Measurements from ENCODE around the gene HDAC5.
A peak's percentile ranks its signal among the peaks of the same experiment; 100 is the strongest.
"Not testable (repeated sequence)": the region's sequence is repeated elsewhere in the genome, so short reads cannot be mapped to it uniquely, and the experiment has no call there.

The HDAC5 gene

DNA sequence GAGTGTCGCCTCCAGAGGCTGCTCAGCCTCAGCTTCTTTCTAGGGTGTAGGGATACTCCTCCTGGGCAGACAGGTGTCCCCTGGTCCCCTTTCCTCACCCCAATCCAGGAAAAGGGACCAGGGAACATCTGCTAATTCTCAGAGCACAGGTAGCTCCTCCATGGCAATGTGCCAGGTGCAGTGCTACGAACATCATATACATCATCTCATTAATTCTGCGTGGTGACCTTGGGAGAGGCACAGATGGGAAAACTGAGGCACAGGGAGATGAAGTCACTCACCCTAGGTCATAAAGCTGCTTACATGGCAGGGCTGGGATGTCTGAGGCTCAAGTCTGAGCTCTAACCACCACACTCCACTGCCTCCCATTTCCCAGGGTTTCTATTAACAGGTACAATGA, 11.7 kb downstream of the HDAC5 start:
- no peak for DNase-seq (ENCODE audit: low read depth)

GRCh38 chr17:44110823-44111633, 12.4 kb downstream of the HDAC5 start:
- peak; percentile 86 for DNase-seq (ENCODE audit: low read depth)

- DNase-seq (ENCODE audit: low read depth) = no peak
These were observed 13.3 kb downstream of the HDAC5 start for GRCh38 chr17:44110011-44110686.

DNA sequence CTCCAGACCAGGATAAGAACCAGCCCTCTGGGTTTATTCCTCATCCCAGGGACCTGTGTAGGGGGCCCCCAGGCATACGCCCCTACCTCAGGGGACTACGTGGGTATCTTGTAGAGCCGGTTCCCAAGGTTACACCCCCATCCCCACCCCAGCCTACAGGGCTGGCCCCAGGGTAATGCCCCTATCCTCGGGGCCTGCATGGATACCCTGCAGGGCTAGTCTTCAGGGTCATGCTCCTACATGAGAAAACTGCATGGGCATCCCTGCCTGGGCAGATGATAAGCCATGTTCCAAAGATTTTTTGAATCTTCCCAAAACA, 14.2 kb downstream of the HDAC5 start:
- no peak for DNase-seq (ENCODE audit: low read depth)

GRCh38 chr17:44108440-44109311, 14.8 kb downstream of the HDAC5 start:
- DNase-seq (ENCODE audit: low read depth) = peak; percentile 90

DNA sequence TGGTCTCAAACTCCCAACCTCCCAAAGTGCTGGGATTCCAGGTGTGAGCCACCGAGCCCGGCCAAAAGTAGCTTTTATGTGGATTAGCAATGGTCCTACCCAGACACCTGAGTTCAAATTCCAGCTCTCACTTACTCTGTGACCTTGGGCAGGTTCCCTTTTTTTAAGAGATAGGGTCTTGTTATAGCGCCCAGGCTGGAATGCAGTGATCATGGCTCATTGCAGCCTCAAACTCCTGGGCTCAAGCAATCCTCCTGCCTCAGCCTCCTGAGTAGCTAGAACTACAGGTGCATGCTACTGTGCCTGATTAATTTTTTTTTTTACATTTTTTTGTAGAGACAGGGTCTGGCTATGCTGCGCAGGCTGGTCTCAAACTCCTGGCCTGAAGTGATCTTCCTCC, 16.6 kb downstream of the HDAC5 start:
- DNase-seq (ENCODE audit: low read depth) = no peak

GRCh38 chr17:44105941-44106340, 17.5 kb downstream of the HDAC5 start:
- no peak for DNase-seq (ENCODE audit: low read depth)

GRCh38 chr17:44105483-44105882, 18.0 kb downstream of the HDAC5 start:
- no peak for DNase-seq (ENCODE audit: low read depth)

DNA sequence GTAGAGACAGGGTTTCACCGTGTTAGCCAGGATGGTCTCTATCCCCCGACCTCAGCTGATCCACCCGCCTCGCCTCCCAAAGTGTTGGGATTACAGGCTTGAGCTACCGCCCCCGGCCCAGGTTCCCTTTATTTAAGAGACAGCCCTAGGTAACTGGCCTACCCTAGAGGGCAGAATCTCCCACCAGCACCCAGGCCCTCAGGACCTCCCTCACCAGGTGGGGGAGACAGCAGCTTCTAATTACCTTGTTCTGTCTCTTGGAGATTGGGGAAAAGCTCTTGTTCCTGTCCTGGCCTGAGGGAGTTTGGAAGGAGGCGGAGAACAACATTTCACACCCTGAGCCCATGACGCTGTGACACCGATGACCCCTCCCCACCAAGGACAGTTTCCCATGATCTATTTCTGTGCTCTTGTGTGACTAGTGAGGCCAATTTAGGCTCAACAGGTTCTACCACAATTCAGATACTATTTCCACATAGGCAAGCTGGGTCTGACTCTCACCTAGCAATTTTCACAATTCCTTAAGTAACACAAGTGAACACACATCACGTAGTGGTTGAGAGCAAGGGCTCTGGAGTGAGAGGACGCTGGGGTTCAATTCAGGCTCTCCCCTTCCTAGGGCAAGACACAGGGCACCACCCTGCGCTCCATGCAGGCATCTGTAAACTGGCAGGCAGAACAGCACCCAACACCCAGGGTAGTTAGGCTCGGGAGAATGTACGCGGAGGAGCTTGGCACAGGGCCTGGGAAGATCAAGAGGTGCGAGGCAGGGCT, 20.4 kb downstream of the HDAC5 start:
- DNase-seq (ENCODE audit: low read depth) = no peak

DNA sequence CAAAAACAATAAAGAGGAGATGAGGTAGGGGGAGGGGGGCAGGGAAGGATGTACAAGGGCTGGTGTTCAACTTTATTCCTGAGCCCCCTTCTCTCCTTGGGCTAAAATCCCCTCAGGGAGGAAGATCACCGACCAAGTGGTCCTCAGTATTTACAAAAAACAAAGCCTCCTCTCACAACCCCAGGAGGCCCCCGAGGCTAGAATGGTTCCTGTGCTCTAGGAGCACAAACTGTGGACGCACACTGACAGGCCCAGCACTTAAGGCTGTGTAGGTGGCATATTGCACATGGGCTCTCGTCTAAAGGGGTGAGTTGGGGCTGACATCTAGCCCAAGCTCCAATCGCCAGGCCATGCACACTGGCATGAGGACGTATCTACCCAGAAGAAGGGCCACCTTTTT, 21.6 kb downstream of the HDAC5 start:
- not testable (repeated sequence) for DNase-seq (ENCODE audit: low read depth)

GRCh38 chr17:44097110-44097958, 26.1 kb downstream of the HDAC5 start:
- no peak for DNase-seq (ENCODE audit: low read depth)

- DNase-seq (ENCODE audit: low read depth) = peak; percentile 77
These were observed 27.6 kb downstream of the HDAC5 start for GRCh38 chr17:44095647-44096496.

DNA sequence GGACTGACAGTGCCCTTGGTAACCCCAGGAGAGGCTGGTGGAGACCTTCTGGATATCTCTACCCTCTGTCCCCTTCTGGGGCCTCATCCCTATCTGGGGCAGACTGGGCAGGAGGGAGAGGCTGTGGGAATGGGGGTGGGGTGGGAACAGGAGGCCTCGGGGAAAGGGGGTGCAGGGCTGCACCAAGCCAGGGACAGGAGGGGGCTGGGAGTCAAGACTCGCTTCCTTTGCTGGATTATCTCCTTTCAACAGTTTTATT, 28.1 kb downstream of the HDAC5 start:
- no peak for DNase-seq (ENCODE audit: low read depth)

DNA sequence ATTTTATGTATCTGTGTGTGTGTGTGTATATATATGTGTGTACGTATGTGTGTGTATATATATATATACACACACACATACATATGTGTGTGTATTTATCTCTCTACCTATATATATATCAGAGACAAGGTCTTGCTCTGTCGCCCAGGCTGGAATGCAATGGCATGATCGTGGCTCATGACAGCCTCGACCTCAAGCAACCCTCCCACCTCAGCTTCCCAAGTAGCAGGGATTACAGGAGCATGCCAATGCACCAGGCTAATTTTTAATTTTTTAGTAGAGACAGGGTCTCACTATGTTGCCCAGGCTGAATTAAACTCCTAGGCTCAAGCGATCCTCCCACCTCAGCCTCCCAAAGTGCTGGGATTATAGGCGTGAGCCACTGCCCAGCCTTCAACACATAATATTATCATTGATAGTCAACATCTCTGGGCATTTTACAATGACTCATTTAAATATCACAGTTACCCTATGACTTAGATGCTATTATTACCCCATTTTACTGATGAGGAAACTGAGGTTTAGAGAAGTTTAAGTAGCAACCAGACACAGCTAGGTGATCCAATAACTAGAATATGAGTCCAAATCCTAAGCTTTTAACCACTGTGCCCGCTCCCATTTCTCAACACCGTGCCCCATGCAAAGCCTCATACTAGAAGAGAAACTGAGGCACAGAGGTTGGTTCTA, 28.6 kb downstream of the HDAC5 start:
- no peak for DNase-seq (ENCODE audit: low read depth)

DNA sequence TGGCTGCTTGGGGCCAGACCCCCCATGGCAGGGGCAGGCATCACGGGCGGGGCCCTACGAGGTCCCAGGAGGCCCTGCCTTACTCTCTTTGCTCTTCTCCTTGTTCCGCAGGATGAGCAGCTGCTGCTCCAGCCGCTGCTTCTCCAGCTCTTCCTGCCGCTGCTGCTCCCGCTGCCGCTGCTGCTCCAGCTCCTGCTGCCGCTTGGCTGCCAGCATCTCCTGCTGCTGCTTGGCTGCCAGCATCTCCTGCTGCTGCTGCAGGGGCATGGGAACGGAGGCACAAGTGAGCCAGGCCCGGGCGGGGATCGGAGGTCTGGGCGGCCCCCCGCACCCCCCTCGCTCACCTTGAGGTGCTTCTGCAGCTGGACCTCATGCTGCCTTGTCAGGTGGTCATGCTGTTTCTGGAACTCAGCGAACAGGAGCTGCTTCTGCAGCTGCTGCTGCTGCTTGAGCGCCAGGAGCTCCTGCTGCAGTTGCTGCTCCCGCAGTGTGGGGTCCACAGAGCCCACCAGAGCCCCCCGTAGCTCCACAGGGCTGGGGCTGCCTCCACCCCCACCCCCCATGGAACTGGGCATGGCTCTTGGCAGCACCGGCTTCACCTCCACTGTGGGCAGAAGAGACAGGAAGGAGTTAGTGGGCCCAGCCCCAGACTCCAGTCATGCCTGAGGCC, 30.1 kb downstream of the HDAC5 start:
- DNase-seq (ENCODE audit: low read depth) = no peak

DNA sequence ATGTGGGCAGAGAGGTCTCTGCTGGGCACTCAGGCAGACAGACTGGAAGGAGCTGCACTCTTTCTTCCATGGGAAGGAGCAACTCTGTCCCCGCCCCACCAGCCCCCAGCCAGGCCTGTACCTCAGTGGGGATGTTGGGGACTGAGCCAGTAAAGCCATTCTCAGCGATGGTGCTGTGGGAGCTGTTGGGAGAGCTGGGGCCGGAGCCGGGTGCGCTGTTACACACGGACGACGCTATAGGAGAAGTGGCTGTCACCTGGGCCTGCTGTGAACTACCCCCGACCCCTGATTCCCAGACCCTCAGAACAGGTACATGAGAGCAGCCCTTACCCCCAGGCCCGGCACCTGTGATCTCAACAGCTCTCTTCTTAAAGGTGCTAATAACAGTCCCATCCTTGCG, 31.4 kb downstream of the HDAC5 start:
- DNase-seq (ENCODE audit: low read depth) = no peak

DNA sequence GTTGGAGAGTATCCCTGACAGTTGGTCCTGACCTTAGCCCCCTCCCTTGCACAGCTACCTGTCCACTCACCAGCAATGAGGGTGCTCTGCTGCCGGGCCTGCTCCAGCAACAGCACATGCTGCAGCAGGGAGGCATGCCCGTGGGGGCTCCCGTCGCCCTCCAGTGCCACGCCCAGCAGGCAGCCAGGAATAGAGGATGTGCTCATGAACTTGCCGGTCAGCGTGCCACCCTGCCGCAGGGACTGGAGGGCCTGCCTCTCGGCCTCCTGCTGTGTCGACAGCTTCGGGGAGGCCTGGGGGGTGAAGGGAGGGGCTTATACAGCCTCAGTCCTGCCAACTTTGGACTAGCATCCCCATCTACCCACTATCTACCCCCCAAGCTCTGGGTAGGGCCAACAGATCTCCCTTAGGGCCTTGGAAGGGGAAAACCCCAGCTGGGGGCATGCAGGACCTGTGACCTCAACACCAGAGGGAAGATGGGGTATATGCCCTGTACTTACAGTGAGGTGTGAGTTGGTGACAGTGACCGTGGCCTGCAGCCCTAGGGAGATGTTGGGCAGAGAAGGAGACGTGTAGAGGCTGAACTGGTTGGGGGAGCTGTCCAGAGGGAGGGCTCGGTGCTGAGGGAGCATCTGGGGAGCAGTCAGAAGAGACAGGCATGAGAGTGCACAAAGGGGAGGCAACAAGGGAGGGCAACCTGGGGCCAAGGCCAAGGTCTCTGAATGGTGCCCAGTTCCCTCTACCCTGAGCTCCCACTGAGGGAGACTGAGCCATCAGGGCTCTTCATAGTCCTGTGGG, 32.0 kb downstream of the HDAC5 start:
- DNase-seq (ENCODE audit: low read depth) = no peak

DNA sequence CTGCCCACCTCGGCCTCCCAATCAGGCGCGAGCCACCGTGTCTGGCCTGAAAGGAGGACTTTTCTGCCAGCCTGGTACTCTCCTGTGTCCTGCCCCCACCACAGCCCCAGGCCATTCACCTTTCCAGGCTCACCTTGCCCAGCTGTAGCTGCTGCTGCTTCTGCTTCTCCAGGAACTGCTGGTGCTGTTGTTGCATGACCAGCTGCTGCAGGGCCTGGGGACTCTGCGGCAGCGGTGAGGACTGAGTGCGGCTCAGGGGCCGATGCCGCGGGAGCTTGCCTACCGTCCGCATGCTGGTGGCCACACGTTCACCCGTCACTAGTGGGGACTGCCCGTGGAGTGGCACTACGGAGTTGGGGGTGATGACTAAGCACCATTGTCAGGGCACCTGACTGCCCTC, 35.2 kb downstream of the HDAC5 start:
- no peak for DNase-seq (ENCODE audit: low read depth)
